ENCODE data around the gene NAXE.

GRCh38 chr1:156586323-156586722 is 5.3 kb upstream of the NAXE start:
- no peak for TF ChIP-seq PATZ1 (CRISPR knock-in tag; IDR thresholded peaks at IDR 0.05; ENCODE audit: borderline replicate concordance)
- no peak for TF ChIP-seq ISL1 (CRISPR knock-in tag; IDR thresholded peaks at IDR 0.05)
- TF ChIP-seq RARB (CRISPR knock-in tag; IDR thresholded peaks at IDR 0.05), result no peak
- TF ChIP-seq PPARA (CRISPR knock-in tag; IDR thresholded peaks at IDR 0.05; ENCODE audit: borderline replicate concordance), result no peak
- TF ChIP-seq ZFP3 (CRISPR knock-in tag; IDR thresholded peaks at IDR 0.05), result no peak
- TF ChIP-seq GLIS3 (CRISPR knock-in tag; IDR thresholded peaks at IDR 0.05), result no peak
- TF ChIP-seq CSRNP3 (CRISPR knock-in tag; IDR thresholded peaks at IDR 0.05), result no peak

Data from SK-N-SH treated with all-trans-retinoic acid at 6 μM for 48 hours (cell line).